ENCODE data around the gene ZNF318. TPM values are rescaled to one million over a fixed set of nuclear protein-coding genes. Genes with fewer than 3 reads are reported as not detected.
"Not testable (repeated sequence)": the region's sequence is repeated elsewhere in the genome, so short reads cannot be mapped to it uniquely, and the experiment has no call there.

The ZNF318 gene
- total RNA-seq, 1 donor from 2014 or later = 10.2 TPM

DNA sequence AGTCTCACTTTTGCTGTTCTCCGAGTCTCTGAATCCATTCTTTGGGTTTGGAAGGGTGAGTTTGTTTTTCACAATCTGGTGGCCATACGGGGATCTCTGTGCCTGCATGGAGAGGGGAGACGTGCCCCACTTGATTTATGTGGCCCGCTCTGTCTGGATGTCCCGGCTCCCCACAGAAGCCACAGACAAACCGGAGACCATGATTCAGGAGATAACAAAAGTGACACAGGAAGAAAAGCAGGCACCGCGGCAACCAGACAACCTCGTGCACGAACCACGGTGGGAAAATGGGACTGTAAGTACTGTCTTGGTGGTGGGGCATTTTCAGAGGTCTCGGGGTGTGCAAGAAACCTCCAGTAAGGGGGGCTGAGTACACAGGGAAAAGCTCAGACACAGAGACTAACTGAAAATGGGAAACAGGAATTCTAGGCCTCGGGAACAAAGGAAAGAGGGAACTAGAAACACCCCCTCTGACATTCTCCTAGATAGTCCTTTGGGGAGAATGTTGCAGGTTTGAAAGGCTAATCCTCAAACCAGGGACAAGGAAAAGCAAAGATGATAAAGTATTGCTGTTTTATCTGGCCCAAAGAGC, 22.1 kb upstream of the ZNF318 start:
- ATAC-seq (ENCODE audit: poor library complexity) = no peak
- intact Hi-C loops (cut with DNase I) = no loop called here

DNA sequence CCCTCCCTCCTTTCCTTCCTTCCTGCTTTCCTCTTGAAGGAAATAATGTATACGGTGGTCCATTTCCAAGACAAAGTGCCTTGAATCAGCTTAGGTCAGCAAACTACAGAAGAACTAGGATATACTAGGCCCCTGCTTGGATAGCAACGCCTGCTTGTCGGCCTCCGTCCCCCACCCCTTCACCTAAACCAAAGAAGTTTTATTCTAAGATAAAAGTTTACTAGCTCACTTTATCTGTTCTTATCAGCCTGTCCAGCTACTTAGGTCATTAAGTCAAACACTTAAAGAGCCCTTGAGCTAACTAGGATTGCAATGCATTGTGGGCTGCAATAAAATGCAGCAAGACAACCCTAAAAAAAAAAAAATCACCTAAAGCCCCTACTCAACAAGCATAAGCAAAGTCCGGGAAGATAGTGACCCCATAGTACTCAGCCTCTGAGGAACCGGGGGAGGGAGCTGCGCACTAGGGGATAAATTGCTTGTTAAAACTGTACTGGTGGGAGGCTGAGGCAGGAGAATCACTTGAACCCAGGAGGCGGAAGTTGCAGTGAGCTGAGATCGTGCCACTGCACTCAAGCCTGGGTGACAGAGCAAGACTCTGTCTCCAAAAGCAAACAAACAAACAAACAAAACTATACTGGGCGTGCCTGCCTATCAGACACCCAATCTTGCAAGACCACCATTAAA, 21.4 kb upstream of the ZNF318 start:
- ATAC-seq (ENCODE audit: poor library complexity); intact Hi-C loops (cut with DNase I); DNase-seq: not testable (repeated sequence)

More for the DNA sequence above, 22.1 kb upstream of the ZNF318 start:
- no peak for DNase-seq

DNA sequence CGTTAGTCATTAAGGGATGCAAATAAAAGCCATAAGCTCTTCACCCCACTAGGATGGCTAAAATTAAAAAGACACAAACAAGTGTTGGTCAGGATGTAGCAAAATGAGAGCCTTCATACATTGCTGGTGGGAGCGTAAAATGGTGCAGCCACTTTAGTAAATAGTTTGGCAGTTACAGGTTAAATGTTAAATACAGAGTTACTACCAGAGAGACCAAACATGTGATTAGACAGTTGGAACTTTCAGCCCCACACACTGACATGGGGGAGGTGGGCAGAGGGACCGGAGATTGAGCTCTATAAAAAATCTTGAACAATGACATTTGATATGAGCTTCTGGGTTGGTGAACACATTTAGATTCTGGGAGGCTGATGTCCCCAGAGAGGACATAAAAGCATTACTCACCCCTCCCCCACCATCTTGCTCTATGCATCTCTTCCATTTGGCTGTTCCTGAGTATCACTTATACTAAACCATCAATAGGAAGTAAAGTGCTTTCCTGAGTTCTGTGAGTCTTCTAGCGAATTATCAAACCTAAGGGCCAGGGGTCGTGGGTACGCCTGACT, 20.4 kb upstream of the ZNF318 start:
- intact Hi-C loops (cut with DNase I) = loop anchor here (5.0 kb wide), 1 partner anchor 117 kb away; no protein-coding TSS in a partner anchor
- DNase-seq (no peak), ATAC-seq (ENCODE audit: poor library complexity) (no peak)

DNA sequence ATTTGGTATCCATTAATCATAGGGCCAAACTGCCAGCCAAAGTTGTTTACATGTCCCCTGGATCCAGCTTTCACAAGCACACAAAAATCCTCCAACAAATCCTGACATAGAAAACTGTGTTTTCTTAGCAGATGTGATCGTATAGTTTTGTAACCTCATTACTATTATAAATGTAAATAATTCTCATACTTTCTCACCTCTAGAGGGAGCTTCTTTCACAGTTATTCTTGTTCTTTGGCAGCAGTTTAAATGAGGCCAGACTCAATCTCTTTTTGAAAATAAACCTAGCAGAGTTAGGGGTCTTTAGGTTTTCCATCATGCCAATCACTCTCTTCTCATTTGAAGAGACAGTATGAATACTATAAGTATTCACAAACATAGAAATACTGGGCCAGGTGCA, 17.0 kb upstream of the ZNF318 start:
- DNase-seq (no peak), ATAC-seq (ENCODE audit: poor library complexity) (no peak)
- intact Hi-C loops (cut with DNase I) = loop anchor here (5.0 kb wide), 1 partner anchor 121 kb away; no protein-coding TSS in a partner anchor

DNA sequence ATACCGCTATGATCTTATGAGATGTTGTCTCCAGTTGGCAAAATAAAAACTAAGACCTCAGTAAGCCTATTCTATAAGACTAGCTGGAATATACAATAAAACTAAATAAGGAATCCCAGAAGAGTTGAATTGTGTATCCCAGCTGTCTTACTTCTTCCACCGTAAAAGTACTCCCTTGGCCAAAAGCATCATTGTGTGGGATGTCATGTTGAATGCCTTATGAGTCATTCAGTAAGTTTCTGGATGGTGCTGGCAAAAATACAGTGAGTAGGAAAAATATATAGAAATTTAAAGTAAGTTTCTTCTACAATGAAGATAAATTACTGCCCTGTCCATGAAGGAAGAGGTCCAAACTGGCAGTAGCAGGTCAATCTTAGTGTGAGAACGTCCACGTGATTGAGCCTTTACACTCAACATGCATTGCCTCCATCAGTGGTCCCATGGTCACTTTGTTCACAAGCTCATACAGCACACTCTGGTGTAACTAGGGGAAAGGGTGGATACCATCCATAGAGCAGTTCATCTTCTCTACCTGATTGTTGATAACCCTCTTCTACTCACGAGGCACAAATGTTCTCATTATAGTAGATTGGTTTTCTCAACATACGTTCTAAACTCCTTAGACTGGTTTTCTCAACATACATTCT, 13.7 kb upstream of the ZNF318 start:
- DNase-seq (no peak), ATAC-seq (ENCODE audit: poor library complexity) (no peak)
- intact Hi-C loops (cut with DNase I) = no loop called here

DNA sequence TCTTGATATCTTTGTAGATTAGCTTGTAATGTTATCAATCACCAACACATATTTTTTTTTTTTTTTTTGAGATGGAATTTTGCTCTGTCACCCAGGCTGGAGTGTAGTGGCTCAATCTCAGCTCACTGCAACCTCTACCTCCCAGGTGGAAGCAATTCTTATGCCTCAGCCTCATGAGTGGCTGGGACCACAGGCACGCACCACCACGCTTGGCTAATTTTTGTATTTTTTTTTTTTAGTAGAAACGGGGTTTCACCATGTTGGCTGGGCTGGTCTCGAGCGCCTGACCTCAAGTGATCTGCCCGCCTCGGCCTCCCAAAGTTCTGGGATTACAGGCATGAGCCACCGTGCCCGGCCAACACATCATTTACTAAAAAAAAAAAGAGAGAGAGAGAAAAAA, 11.4 kb upstream of the ZNF318 start:
- DNase-seq; intact Hi-C loops (cut with DNase I); ATAC-seq (ENCODE audit: poor library complexity): not testable (repeated sequence)

DNA sequence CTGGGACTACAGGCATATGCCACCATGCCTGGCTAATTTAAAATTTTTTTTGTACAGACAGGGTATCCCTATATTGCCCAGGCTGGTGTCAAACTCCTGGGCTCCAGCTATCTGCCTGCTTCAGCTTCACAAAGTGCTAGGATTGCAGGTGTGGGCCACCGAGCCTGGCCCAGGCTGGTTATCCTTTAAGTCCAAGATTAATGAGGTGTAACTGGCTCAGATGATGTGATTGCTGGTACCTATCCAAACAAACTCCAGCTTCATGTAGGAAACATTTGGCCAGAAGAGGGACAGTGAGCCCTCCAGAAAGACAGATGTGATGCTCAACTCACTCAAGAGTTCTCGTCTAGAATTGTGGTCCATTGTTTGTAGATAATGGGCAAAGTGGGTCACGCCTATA, 9.2 kb upstream of the ZNF318 start:
- no peak for DNase-seq
- intact Hi-C loops (cut with DNase I) = no loop called here
- ATAC-seq (ENCODE audit: poor library complexity) = no peak

DNA sequence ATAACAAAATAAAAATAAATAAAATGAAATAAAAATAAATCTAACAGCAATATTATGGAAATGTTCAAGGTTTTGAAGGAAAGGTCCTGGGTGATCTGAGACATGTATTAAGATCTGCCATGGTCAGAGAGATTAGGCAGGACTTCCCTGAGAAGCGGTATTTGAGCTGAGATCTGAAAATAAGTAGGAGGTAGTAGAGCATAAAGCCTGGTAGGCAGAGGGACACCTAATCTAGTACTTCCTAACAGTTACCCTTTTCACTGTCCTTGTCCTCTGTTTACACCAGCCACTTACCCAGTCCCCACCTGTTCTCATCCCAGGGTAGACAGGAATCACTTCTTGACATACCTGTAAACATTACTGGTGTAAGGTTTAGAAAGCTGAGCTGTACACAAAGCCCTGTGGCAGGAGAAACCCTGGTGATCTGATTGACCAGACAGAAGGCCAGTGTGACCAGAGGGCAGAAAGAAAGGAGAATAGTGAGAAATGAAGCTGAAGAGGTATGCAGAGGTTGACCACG, 8.3 kb upstream of the ZNF318 start:
- DNase-seq (no peak), ATAC-seq (ENCODE audit: poor library complexity) (no peak)
- intact Hi-C loops (cut with DNase I) = no loop called here

DNA sequence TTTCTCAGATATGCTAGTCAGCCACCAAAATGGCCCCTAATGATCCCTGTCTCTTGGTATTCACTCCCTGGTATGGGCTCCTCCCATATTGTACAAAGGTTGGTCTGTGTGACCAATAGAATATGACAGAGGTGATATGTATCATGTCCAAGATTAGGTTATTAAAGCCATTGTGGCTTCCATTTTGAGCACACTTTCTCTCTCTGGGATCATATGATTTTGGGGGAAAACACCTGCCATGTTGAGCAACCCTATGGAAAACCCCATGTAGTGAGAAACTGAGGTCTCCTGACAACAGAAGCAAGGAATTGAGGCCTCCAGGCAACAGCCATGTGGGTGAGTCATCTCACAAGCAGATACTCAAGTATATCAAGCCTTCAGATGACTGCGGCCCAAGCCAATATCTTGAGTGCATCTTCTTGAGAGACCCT, 7.1 kb upstream of the ZNF318 start:
- ATAC-seq (ENCODE audit: poor library complexity) = no peak
- no peak for DNase-seq
- intact Hi-C loops (cut with DNase I) = no loop called here

DNA sequence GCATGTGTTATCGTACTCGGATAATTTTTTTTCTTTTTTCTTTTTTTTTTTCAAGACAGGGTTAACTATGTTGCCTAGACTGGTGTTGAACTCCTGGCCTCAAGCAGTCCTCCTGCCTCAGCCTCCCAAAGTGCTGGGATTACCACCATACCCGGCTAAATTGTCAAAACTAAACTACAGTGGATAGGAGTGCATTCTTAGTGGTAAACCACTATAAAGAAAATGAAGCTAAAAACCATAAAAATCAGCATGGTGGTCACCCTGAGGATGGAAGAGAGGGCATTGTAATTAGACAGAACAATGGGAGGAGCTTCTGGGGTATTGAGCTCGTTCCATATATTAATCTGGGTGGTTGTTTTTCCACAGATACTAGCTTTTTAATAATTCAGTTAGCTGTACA, 6.2 kb upstream of the ZNF318 start:
- DNase-seq (no peak), ATAC-seq (ENCODE audit: poor library complexity) (no peak)
- intact Hi-C loops (cut with DNase I) = no loop called here

DNA sequence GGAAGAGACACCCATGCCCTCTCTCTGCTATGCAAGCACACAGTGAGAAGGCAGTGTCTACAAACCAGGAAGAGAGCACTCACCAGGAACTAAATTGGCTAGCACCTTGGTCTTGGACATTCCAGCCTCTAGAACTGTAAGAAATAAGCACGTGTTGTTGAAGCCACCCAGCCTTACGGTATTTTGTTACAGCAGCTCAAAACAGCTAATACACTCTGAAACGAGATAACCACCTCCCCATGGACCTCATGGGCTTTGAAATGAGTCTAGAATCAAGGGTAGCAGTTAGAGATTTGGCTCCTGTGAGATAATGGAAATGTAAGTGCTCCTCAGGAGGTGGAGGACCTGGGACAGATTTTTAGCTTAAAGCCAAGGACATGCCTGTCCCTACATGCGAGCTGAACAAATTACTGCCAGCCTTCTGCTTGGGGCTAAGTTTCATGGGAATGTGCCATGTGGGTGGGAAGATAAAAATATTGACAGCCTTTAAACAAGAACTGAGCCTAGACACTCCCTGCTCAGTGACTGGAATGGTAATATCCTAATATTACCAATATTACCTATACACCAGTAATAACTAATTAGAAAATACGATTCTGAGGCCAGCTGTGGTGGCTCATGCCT, 3.9 kb upstream of the ZNF318 start:
- DNase-seq (no peak), ATAC-seq (ENCODE audit: poor library complexity) (no peak)
- intact Hi-C loops (cut with DNase I) = no loop called here

DNA sequence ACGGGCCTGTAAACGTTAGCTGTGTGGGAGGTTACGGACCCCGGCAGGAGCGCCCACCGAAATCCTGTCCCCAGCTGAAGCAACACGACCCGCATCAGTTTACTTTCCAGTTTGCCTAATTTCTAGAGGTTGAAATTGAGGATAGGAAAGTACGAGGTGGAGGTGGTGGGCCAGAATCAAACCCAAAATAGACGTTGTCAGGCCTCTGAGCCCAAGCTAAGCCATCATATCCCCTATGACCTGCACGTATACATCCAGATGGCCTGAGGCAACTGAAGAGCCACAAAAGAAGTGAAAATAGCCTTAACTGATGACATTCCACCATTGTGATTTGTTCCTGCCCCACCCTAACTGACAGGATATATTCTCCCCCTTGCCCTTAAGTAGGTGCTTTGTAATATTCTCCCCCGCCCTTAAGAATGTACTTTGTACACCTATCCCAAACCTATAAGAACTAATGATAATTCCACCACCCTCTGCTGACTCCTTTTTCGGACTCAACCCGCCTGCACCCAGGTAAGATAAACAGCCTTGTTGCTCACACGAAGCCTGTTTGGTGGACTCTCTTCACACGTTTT, 645 bp upstream of the ZNF318 start:
- intact Hi-C loops (cut with DNase I); DNase-seq; ATAC-seq (ENCODE audit: poor library complexity): not testable (repeated sequence)

DNA sequence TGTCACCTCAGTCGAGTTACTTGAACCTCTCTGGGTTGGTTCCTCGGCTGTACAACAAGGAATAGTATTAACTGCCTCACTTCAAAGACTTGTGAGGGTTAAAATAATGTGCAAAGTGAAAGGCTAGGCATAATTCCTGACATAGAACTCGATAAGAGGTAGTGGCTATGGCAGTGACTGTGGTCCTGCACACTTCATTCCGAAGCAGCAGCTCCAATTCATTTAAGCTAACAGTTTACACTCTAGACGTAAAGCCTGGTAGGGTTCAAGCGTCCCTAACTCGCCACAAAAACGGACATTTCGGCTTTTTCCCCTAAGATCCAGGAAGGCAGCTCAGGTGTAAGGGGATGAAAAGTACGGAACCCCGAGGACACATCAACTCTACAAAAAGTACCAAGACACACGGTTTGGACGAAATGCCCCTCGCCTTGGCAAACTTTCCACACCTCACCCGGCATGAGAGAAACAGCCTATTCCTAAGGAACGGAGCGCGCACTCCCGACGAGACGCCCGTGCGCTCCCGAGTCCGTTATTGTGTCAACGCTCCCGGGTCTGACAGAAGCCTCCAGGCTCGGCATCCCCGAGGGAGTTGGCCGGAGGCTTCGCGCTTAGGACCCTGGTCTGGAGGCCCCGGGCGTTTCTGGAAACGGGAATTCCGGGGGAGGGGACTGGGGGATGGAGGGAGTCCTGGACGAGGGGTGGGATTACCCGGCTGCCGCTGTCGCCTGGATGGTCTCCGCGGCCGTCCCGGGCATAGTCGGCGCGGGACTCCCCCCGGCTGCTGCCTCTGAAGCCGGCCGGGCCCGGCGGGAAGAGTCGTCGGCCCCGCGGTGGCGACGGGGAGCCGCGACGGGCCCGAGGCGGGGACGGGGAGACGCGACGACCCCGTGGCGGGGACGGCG, 937 bp downstream of the ZNF318 start:
- intact Hi-C loops (cut with DNase I) = no loop called here
- DNase-seq (peak; percentile 69), ATAC-seq (ENCODE audit: poor library complexity) (peak; percentile 21)

DNA sequence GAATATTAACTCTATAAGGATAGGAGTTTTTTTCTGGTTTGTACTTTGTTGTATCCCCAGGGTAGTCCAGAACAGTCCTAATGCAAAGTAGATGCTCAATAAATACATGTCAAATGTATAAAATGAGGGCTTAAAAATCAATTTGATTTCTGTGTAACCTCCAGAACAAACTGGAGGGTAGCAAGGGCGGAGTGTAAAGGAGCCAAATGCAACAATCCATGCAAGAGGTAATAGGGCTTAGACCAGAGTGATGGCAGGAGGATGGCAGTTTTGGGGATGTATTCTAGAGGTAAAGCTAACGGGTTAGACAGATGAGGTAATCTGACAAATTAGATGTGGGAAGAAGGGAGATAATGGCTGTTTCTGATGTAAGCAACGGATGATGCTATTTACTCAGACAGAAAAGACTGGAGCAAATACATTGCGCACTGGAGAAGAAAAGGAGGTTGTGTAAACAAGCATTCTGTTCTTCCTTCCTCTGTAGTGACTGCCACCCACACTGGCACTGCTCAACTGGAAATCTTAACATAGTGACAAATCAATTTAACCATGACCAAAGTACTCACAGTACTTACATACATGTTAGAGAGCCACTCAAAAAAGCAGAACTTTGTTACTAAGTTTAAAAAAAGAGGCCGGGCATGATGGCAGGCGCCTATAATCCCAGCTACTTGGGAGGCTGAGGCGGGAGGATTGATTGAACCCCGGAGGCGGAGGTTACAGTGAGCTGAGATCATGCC, 2.0 kb downstream of the ZNF318 start:
- DNase-seq = no peak
- intact Hi-C loops (cut with DNase I) = no loop called here
- ATAC-seq (ENCODE audit: poor library complexity) = no peak

DNA sequence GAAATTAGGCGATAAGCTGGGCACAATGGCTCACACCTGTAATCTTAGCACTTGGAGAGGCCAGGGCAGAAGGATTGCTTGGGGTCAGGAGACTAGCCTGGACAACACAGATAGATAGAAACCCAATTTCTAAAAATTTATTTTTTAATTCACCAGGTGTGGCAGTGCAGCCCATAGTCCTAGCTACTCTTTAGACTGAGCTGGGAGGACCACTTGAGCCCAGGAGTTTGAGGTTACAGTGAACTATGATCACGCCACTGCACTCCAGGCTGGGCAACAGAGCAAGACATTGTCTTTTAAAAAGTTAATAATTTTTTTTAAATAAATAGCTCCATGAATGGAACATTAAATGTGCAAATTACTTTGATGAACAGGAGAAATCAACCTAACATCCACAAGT, 8.2 kb downstream of the ZNF318 start:
- no peak for ATAC-seq (ENCODE audit: poor library complexity)
- intact Hi-C loops (cut with DNase I) = no loop called here
- DNase-seq = no peak

DNA sequence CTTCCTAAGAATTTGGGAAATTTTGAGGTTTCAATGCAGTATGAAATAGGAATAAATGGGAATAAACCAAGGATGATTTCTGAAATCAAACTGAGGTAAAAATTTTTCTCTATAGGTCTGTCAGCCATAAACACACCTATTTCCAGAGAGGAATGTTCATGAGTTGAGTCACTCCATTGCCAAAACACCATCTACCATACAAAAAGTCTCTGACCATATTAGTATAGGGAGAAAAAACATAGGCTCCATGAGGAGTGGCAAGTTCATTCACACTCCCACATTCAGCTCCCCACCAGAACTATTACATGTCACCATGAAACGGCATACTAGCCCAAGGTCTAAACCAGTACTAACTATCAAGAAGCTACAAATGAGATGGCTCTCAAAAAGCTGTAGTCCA, 9.6 kb downstream of the ZNF318 start:
- intact Hi-C loops (cut with DNase I) = loop anchor here (5.0 kb wide), 1 partner anchor 98 kb away; no protein-coding TSS in a partner anchor
- no peak for DNase-seq
- no peak for ATAC-seq (ENCODE audit: poor library complexity)

DNA sequence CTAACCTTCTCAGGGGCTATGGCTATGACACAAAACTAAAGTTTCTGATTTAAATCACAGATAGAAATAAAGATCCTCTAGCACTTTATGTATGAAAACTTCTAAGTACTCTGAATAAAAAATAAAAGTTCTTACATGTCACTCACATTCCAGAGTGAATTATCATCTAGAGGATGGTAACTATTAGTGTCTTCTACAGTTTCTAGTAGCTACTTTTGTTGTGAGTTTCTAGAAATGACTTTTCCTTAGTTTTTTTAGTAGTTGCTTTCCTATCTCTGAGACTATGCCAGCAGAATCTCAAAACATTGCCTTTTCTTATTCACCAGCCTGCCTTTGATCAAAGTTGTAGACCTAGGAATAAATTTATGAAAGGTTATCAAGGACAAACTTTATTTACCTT, 10.1 kb downstream of the ZNF318 start:
- no peak for ATAC-seq (ENCODE audit: poor library complexity)
- intact Hi-C loops (cut with DNase I) = loop anchor here (5.0 kb wide), 1 partner anchor 97 kb away; no protein-coding TSS in a partner anchor
- DNase-seq = no peak
